Tibial nerve (tissue), 4 donors: ENCODE data around the gene JARID2.

Source experiments
- CTCF ChIP-seq, 5 experiments: fragments of 200-600 bp in 3 of 5; fragments of 450-650 bp in 2 of 5; sonication (generic) in 3 of 5; IDR thresholded peaks; one replicate each; pipeline ENCODE4 v1.5.1; 2016 to 2019; ENCODE audit warnings: antibody characterized with exemption in 5 of 5, mild to moderate bottlenecking in 3 of 5, moderate library complexity in 2 of 5
- EP300 ChIP-seq, 2 donors: sonication (generic); formaldehyde crosslinking; IDR thresholded peaks; one replicate each; pipeline ENCODE4 v1.6.1; 2017; ENCODE audit warnings: antibody characterized with exemption in 2 of 2, mild to moderate bottlenecking in 1 of 2
- POLR2A ChIP-seq, 2 donors: fragments of 450-650 bp; IDR thresholded peaks; one replicate each; pipeline ENCODE4 v1.6.1; 2017; ENCODE audit warnings: antibody characterized with exemption in 2 of 2, mild to moderate bottlenecking in 2 of 2, moderate library complexity in 2 of 2

DNA sequence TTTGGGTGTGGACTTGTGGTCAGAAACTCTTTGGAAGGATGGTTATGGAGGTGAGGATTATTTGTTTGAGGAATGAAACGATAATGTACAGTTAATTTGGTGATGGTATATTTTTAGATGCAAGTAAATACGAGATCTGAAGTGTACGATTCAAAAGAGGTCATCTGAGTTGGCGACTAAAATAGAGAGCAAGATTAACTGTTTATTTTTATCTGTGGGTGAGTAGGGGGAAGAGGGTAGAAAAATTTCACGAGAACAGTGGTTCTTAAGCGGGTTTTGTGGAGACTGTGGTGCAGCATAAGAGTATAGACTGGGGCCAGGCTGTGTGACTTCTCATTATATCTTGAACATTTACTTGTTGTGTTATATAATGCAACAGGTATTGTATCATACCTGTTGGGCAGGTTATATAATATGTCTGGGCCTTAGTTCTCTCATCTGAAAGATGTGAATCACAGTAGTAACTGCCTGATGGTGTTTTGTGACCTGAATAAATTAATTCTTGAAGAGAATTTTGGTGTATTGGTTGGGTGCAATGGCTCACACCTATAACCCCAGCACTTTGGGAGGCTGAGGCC lies 171.2 kb downstream of the JARID2 start:
- no peak for TF ChIP-seq CTCF (IDR thresholded peaks at IDR 0.05)
- no peak for TF ChIP-seq EP300 (IDR thresholded peaks at IDR 0.05)
- no peak for TF ChIP-seq POLR2A (IDR thresholded peaks at IDR 0.05)
